Fibroblast of upper back skin (primary cell): ENCODE measurements around the gene KISS1R.

ENCODE experiments used
- DNase-seq: peaks from one replicate; pipeline ENCODE4 v3.0.0-alpha.2; 2013

KISS1R gene

GRCh38 chr19:900302-901111 is 16.6 kb upstream of the KISS1R start:
- no peak for DNase-seq

- DNase-seq: no peak
Measured at GRCh38 chr19:901216-902092, 15.7 kb upstream of the KISS1R start.

- DNase-seq: no peak
Measured at GRCh38 chr19:902093-902370, 15.1 kb upstream of the KISS1R start.

- DNase-seq: no peak
Measured at GRCh38 chr19:902446-903226, 14.5 kb upstream of the KISS1R start.

GRCh38 chr19:903266-903797 is 13.8 kb upstream of the KISS1R start:
- DNase-seq: peak; percentile 48

GRCh38 chr19:904545-904944 is 12.6 kb upstream of the KISS1R start:
- DNase-seq: no peak

GRCh38 chr19:906480-906879 is 10.7 kb upstream of the KISS1R start:
- no peak for DNase-seq

GRCh38 chr19:907183-907853 is 9.8 kb upstream of the KISS1R start:
- DNase-seq: no peak

- no peak for DNase-seq
Measured at GRCh38 chr19:911197-912033, 5.7 kb upstream of the KISS1R start.

- no peak for DNase-seq
Measured at GRCh38 chr19:912181-913079, 4.7 kb upstream of the KISS1R start.

GRCh38 chr19:913080-913748 is 3.9 kb upstream of the KISS1R start, which contains the start of gene R3HDM4:
TSS of gene R3HDM4 (minus strand) at chr19:913219. CDS start at chr19:913157, 62 bp downstream.
- DNase-seq: peak; percentile 53

GRCh38 chr19:916645-917322 is 349 bp upstream of the KISS1R start:
- no peak for DNase-seq

- no peak for DNase-seq
Measured at GRCh38 chr19:918152-918437, 962 bp downstream of the KISS1R start.

- no peak for DNase-seq
Measured at GRCh38 chr19:918481-919198, 1.5 kb downstream of the KISS1R start.

- no peak for DNase-seq
Measured at GRCh38 chr19:919199-920050, 2.3 kb downstream of the KISS1R start.

- no peak for DNase-seq
Measured at GRCh38 chr19:920051-920864, 3.1 kb downstream of the KISS1R start.

GRCh38 chr19:924553-925086 is 7.5 kb downstream of the KISS1R start:
- DNase-seq: no peak
